HG02884 (cell line): ENCODE results near the gene OOSP4A.
"Not testable (repeated sequence)": the region's sequence is repeated elsewhere in the genome, so short reads cannot be mapped to it uniquely, and the experiment has no call there.

Source experiments
- ATAC-seq: cut with Tn5 transposase; IDR thresholded peaks from one replicate; pipeline ENCODE4 v1.9.1; 2021; ENCODE audit warnings: mild to moderate bottlenecking, moderate library complexity; ENCODE audit not compliant: unreplicated experiment

The OOSP4A gene

DNA sequence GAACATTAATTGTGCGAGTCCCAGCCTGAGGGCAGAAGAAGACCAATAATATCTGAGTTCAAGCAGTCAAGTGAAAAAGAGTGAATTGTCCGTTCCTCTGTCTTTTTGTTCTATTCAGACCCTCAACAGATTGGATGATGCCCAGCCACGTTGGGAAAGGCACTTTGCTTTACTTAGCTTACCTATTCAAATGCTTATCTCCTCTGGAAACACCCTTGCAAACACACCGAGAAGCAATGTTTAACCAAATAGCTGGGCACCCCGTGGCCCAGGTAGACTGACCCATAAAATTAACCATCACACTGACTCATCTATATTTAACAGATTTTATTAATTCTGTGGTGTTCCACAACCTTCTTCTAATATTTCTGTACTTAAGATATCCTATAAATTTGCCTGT lies 9.3 kb downstream of the OOSP4A start:
- ATAC-seq = no peak

DNA sequence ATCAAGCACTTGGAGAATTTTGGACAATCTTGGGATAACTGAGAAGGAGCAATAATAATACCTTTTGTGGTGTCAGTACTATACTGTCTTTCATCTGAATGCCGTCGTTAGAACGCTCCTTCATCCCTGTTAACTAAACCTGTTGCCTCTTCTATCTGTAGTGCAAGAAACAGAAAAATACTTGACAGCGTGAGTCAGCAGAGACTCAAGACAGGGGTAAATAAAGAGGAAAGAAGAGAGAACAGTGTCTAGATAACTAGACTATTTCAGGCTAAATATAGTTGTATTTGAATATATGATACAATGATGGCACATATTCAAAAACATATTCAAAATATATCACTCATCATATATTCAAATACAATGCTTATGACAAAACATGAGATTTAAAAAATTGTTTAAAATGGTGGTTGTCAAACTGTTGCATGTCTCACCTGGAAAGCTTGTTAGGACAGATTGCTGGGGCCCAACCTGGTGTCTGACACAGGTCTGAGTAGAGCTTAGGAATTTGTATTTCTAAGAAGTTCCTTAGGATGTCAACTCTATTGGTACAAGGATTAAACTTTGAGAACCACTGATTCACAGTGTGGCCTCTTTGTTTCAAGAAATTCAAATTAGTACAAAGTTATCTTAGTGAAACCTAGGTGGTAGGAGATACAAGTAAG lies 17.4 kb downstream of the OOSP4A start:
- no peak for ATAC-seq

DNA sequence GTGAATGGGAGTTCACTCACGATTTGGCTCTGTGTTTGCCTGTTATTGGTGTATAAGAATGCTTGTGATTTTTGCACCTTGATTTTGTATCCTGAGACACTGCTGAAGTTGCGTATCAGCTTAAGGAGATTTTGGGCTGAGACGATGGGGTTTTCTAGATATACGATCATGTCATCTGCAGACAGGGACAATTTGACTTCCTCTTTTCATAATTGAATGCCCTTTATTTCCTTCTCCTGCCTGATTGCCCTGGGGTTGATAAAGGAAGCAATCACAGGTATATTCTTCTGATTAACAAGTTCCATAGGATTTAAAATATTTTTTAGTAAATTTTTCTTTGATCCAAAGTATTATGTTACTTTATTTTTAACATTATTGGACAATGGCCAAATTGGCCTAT lies 18.2 kb downstream of the OOSP4A start:
- ATAC-seq = not testable (repeated sequence)

DNA sequence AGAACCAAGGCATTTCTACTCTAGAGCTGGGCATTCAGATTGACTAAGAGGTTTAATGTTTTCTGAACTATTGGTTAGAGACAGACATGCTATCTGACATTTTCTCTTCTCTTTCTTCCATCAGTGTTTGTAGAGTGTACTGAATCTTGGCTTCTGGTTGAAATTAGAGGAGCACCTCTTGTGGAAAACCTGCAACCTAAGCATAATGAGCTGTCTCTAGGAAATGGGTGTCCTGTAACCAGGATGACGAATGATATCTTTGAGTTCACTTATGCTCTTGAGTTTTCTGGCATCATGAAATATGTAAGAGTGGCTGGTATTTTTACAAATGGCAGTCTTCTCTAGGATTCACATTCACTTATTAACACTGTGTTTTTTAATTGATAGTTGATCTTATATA lies 19.4 kb downstream of the OOSP4A start:
- ATAC-seq = no peak

DNA sequence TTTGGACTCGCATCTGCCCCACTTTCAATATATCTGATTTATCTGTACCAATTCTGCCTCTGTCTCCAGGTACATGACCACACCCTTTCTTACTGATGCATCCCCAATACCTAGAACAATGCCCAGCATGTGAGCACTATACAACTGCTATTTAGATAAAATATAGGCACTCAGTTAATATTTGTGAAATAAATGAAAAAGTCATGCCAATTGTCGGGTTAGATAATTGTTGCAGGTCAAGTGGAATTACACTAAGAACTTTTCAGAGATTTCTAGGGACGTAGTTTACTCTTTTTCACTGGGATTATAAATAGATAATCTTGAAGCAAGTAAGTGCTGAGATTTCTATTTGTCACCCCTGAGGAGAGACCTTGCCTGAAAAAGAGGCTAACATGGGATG lies 20.5 kb downstream of the OOSP4A start:
- ATAC-seq = no peak

DNA sequence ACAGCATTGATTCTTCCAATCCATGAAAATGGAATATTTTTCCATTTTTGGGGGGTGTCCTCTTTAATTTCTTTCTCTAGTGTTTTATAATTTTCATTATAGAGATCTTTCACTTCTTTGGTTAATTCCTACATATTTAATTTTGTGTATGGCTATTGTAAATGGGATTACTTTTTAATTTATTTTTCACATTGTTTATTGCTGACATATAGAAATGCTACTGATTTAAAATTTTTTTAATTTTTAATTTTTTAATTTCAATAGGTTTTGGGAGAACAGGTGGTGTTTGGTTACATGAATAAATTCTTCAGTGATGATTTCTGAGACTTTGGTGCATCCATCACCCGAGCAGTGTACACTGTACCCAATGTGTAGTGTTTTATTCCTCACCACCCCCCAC lies 26.6 kb downstream of the OOSP4A start:
- ATAC-seq = no peak

DNA sequence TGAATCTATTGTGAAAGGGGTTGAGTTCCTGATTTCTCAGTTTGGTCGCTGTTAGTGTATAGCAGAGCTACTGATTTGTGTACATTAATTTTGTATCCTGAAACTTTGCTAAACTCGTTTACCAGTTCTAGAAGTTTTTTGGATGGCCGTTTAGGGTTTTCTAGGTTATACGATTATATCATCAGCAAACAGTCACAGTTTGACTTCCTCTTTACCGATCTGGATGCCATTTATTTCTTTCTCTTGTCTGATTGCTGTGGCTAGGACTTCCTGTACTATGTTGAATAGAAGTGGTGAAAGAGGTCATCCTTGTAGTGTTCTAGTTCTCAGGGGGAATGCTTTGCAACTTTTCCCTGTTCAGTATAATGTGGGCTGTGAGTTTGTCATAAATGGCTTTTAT lies 28.6 kb downstream of the OOSP4A start:
- no peak for ATAC-seq

DNA sequence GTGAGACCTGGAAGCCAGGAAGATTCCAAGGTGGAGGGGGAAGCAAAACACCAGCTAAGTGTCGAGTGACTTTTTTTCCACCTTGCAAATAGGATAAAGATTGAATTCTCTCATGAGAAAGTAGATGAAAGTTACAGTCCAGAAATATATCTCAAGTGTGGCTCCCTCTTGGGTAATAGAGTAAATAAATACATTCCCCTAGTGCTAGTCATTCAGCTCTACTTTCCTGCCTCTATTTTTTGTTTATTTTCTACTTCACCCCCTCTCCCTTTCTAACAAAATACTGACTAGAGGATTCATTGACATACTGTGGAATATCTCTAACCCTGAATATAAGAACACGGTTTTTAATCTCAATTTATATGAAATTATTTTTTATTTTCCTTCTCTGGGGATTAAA lies 34.0 kb downstream of the OOSP4A start:
- no peak for ATAC-seq

DNA sequence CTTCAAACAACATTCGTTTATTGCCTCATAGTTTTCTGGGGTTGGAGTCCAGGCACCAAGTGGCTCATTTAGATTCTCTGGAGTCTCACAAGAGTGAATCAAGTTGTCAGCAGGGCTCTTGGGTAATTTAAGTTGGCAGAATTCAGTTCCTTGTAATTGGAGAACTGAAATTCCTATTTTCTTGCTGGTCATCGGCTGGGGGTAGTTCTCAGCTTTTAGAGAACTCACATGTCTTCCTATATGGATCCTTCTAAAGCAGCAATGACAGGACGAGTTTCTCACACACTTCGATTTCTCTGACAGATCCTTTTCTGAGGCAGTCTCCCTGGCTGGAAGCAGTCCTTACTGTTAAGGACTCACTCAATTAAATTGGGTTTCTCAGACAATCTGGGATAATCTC lies 35.9 kb downstream of the OOSP4A start:
- ATAC-seq = no peak

DNA sequence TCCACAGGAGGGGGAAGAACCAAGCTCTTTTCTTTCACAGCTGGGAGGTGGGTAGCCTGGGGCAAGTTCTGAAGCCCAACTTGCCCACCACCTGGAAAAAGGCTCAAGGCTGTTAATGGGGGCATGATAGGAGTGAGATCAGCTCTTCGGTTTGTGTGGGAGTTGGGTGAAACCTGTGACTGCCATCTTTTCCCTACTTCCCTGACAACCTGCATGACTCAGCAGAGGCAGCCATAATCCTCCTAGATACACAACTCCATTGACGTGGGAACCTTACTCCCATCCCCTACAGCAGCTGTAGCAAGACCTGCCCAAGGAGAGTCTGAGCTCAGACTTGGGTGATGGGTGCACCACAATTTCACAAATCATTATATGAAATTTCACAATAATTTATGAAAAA lies 39.9 kb downstream of the OOSP4A start:
- no peak for ATAC-seq

DNA sequence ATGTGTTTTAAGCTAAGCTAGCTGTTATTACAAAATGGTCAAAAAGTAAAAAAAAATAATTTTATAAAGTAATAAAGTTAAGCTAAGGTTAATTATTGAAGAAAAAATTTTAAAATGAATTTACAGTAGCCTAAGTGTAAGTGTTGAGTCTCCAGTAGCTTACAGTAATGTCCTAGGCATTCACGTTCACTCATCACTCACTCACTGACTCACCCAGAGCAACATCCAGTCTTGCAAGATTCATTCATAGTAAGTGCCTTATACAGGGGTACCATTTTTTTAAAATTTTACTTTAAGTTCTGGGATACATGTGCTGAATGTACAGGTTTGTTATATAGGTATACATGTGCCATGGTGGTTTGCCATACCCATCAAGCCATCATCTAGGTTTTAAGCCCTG lies 41.5 kb downstream of the OOSP4A start:
- ATAC-seq = no peak

DNA sequence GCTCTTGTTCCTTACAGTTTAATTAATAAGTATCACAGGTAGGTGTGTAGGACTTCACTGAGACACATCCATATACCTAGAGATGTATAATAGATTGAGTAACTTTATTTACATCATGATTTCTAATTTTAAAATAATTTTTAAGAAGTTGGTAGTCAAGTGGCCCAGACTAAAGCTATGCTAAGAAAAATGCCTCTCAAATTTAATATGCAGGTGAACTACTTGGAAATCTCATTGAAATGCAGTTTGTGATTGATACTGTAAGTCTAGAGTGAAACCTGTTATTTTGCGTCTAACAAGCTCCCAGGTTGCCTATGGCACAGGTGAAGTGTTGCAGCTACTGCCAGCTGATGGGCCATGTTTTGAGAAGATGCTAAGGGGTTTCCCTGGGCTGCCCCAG lies 53.0 kb downstream of the OOSP4A start, which contains the start of gene OOSP4B:
Gene OOSP4B (plus strand): TSS at position 301 of the 400 bp plus-strand sequence.
- no peak for ATAC-seq

DNA sequence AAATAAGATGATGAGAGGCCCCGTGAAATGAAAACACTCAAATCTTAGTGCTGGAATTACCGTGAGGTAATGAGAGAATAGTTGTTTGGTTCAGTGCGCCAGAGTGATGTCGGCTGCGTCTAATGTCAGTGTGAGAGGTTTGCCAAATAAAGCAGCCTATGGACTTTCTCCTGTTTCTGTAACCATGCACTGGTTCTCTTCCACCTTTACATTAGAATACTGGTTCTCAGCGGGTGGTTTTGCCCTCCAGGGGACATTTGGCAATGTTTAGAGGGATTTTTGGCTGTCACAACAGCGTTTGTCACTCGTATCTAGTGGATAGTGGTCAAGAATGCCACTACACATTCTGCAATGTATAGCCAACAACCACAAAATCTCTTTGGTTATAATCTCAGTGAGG lies 54.2 kb downstream of the OOSP4A start:
- ATAC-seq = no peak
